Psoas muscle (tissue), 8 donors: ENCODE measurements around the gene DCC. TPM values are rescaled to one million over a fixed set of nuclear protein-coding genes. Genes with fewer than 3 reads are reported as not detected.

ENCODE experiments used
- ATAC-seq, 4 donors: fragments of 200-7000 bp; cut with Tn5 transposase; one replicate each; pipeline ENCODE4 v1.9.1; 2020; ENCODE audit warnings: moderate library complexity in 3 of 4, mild to moderate bottlenecking in 2 of 4
- DNase-seq, 2 donors: peaks; one replicate each; pipeline ENCODE4 v3.0.0-alpha.2; 2020
- H3K27ac ChIP-seq: fragments of 200-600 bp; one replicate; pipeline ENCODE4 v1.8.0; 2022
- H3K27me3 ChIP-seq, 3 donors: fragments of 200-600 bp in 1 of 3; one replicate each; pipeline versions ENCODE4 v1.6.1 to v1.8.0; 2013 to 2022; ENCODE audit warnings: low read length in 2 of 3, mild to moderate bottlenecking in 2 of 3, moderate library complexity in 1 of 3; ENCODE audit not compliant: insufficient read depth in 3 of 3
- H3K36me3 ChIP-seq, 2 donors: fragments of 200-600 bp in 1 of 2; one replicate each; pipeline versions ENCODE4 v1.6.1 to v1.8.0; 2013 to 2022; ENCODE audit warnings: low read depth in 1 of 2, mild to moderate bottlenecking in 1 of 2, moderate library complexity in 1 of 2; ENCODE audit not compliant: insufficient read depth in 1 of 2
- H3K4me1 ChIP-seq: fragments of 200-600 bp; one replicate; pipeline ENCODE4 v1.8.0; 2022
- H3K4me3 ChIP-seq: fragments of 200-600 bp; one replicate; pipeline ENCODE4 v1.8.0; 2022; ENCODE audit warnings: mild to moderate bottlenecking
- H3K9me3 ChIP-seq: fragments of 200-600 bp; one replicate; pipeline ENCODE4 v1.8.0; 2022
- WGBS, 3 donors: extraction: QIAGEN DNeasy Blood & Tissue Kit; methylation state at CpG; one replicate each; pipeline versions ENCODE4 v1.1.6 to v1.1.7; 2013; 5-methylcytosine and 5-hydroxymethylcytosine counted together
- intact Hi-C, 2 donors: fragments of 100-400 bp; cut with DNase I; formaldehyde crosslinking; loops; one replicate each; pipeline versions ENCODE4 v1.11.0 to v1.14.2; 2022
- polyA plus RNA-seq, 3 donors: library from polyadenylated mRNA; stranded (reverse); fragments of 200-250 nt; gene quantifications; one replicate each; pipeline ENCODE4 v1.2.3, GENCODE V29; 2013
- total RNA-seq, 4 donors: library from RNA; stranded (reverse); fragmentation: NEBNext Ultra II Directional in 2 of 4; extraction: Animal tissue kit (Norgen Biotek cat#: 25700) in 2 of 4; gene quantifications; one replicate each; pipeline versions ENCODE4 v1.2.1 to v1.2.4, GENCODE V29; 2021 to 2023
- TF ChIP-seq, protein P1 (sequence below): fragments of 200-600 bp; IDR thresholded peaks from one replicate; pipeline ENCODE4 v1.8.0; 2022; ENCODE audit warnings: antibody characterized with exemption
- donor health status: healthy with polysubstance abuse.
- donor health status: DM: no; HTN: no; CAD: no; lungs with moderate emphysema.
- donor health status: Bipolar disorder and iron deficiency.
- donor health status: healthy.
- donor health status: DM: yes; HTN: yes; CAD: no.
- donor health status: DM: no; HTN: no; CAD: no.
- donor health status: DM: no; HTN: no; CAD: no.
- donor health status: DM: yes; HTN: yes; CAD: no.

The DCC gene
- total and polyA plus RNA-seq, 7 donors = 0.01 to 0.02 TPM; not detected in 5

DNA sequence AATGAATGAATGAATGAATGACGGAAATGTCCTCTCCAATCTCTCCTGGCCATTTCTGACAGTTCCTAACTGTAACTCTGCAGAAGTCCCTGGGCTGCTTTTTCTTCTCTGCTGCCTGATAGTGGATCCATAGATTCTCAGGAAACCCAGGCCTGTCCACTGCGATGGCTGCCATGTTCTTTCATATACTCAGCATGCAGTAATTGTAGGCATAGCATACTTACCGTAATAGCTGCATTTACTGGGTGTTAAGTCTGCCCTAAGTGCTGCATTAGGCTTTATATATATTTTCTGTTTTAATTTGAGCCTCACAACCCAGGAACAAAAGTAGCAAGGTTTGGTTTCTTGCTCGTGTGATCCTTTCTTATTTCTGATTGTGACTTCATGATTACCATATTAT is 122.9 kb downstream of the DCC start:
- ATAC-seq (no peak), DNase-seq (no peak)
- 80 to 84% (median 81%) methylated on average over 4 of the region's 4 CpGs for WGBS, 3 donors
- Histone ChIP-seq H3K4me3 (no peak overlapping the region), H3K27ac (no peak overlapping the region), H3K4me1 (no peaks in the 10 kb centered on the region), H3K36me3 (no peaks in the 10 kb centered on the region), H3K27me3 (no peaks in the 10 kb centered on the region), H3K9me3 (no peaks in the 10 kb centered on the region)
- intact Hi-C loops = no loop called here
- TF ChIP-seq, protein P1, sequence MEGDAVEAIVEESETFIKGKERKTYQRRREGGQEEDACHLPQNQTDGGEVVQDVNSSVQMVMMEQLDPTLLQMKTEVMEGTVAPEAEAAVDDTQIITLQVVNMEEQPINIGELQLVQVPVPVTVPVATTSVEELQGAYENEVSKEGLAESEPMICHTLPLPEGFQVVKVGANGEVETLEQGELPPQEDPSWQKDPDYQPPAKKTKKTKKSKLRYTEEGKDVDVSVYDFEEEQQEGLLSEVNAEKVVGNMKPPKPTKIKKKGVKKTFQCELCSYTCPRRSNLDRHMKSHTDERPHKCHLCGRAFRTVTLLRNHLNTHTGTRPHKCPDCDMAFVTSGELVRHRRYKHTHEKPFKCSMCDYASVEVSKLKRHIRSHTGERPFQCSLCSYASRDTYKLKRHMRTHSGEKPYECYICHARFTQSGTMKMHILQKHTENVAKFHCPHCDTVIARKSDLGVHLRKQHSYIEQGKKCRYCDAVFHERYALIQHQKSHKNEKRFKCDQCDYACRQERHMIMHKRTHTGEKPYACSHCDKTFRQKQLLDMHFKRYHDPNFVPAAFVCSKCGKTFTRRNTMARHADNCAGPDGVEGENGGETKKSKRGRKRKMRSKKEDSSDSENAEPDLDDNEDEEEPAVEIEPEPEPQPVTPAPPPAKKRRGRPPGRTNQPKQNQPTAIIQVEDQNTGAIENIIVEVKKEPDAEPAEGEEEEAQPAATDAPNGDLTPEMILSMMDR = no peak

- H3K4me1 ChIP-seq = no peaks in the 10 kb centered on the region
- no peak overlapping the region for H3K4me3 ChIP-seq
- no peaks in the 10 kb centered on the region for H3K9me3 ChIP-seq
- ATAC-seq (no peak), DNase-seq (no peak)
- intact Hi-C loops = no loop called here
- H3K27ac ChIP-seq = no peak overlapping the region
- 51 to 66% (median 61%) methylated on average over 4 of the region's 4 CpGs for WGBS, 3 donors
- H3K36me3 ChIP-seq = no peaks in the 10 kb centered on the region
- H3K27me3 ChIP-seq = no peaks in the 10 kb centered on the region
- TF ChIP-seq, protein P1 = no peak
Observed at GRCh38 chr18:52465391-52465790, 125.4 kb downstream of the DCC start.

GRCh38 chr18:52468496-52468895 is 128.5 kb downstream of the DCC start:
- Histone ChIP-seq H3K4me3 (no peak overlapping the region), H3K27me3 (no peaks in the 10 kb centered on the region), H3K36me3 (no peaks in the 10 kb centered on the region), H3K9me3 (no peaks in the 10 kb centered on the region), H3K27ac (no peak overlapping the region), H3K4me1 (no peaks in the 10 kb centered on the region)
- TF ChIP-seq, protein P1 = no peak
- DNase-seq = no peak
- intact Hi-C loops = no loop called here
- 71 to 78% (median 77%) methylated on average over 1 of the region's 1 CpG for WGBS, 3 donors
- ATAC-seq = no peak

GRCh38 chr18:52475325-52475724 is 135.3 kb downstream of the DCC start:
- intact Hi-C loops = no loop called here
- H3K9me3 ChIP-seq = no peaks in the 10 kb centered on the region
- ATAC-seq (no peak), DNase-seq (no peak)
- WGBS, 3 donors = 61 to 68% (median 66%) methylated on average over 3 of the region's 3 CpGs
- no peak overlapping the region for H3K27ac ChIP-seq
- H3K4me1 ChIP-seq = no peaks in the 10 kb centered on the region
- no peak overlapping the region for H3K4me3 ChIP-seq
- no peaks in the 10 kb centered on the region for H3K27me3 ChIP-seq
- TF ChIP-seq, protein P1 = no peak
- H3K36me3 ChIP-seq = no peaks in the 10 kb centered on the region

DNA sequence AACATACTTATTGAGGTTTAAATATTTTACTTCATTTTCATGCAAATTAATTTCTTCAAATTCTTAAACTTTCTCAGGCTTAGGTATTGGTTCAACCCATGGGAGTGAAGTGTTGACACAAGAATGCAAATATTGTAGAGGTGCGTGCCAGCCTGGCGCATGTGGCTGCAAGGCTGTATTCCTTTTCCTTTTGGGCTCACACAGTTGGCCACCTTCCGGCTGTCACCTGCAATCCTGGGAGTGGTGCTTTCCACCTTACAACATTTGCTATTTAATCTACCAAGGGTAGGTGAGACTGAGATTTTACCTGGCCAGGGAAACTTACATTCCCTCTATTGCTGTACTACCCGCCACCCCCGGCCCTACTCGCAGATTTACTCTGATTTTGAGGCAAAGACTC is 141.1 kb downstream of the DCC start:
- H3K4me3 ChIP-seq = no peak overlapping the region
- TF ChIP-seq, protein P1 = no peak
- H3K27ac ChIP-seq = no peak overlapping the region
- no peaks in the 10 kb centered on the region for H3K9me3 ChIP-seq
- intact Hi-C loops = no loop called here
- no peak for DNase-seq
- no peaks in the 10 kb centered on the region for H3K27me3 ChIP-seq
- 84 to 90% (median 90%) methylated on average over 6 of the region's 6 CpGs for WGBS, 3 donors
- no peaks in the 10 kb centered on the region for H3K36me3 ChIP-seq
- no peaks in the 10 kb centered on the region for H3K4me1 ChIP-seq
- no peak for ATAC-seq
